OCI-M2 (cell line): Measurements from ENCODE around the gene LYSMD1.
"Not testable (repeated sequence)": the region's sequence is repeated elsewhere in the genome, so short reads cannot be mapped to it uniquely, and the experiment has no call there.

Experiments
- DNase-seq: peaks from one replicate; lab custom pipeline; 2025; ENCODE audit not compliant: unreplicated experiment; lab: John Stamatoyannopoulos, UW

Gene LYSMD1

GRCh38 chr1:151165738-151166504 lies at the start of gene LYSMD1, which contains the start of gene SCNM1:
Gene LYSMD1 (minus strand): TSS chr1:151165902. CDS start chr1:151165258, 644 bp downstream.
Gene SCNM1 (plus strand): TSS chr1:151166144. CDS start chr1:151166153, 9 bp downstream.
- peak; percentile 81 for DNase-seq

GRCh38 chr1:151213560-151213959 lies 47.9 kb upstream of the LYSMD1 start:
- no peak for DNase-seq

GRCh38 chr1:151211972-151212705 lies 46.4 kb upstream of the LYSMD1 start:
- no peak for DNase-seq

GRCh38 chr1:151210830-151211229 lies 45.1 kb upstream of the LYSMD1 start:
- no peak for DNase-seq

GRCh38 chr1:151205381-151205965 lies 39.8 kb upstream of the LYSMD1 start:
- DNase-seq: not testable (repeated sequence)

- no peak for DNase-seq
These were observed 34.3 kb upstream of the LYSMD1 start for GRCh38 chr1:151199873-151200581.

GRCh38 chr1:151198254-151199127 lies 32.8 kb upstream of the LYSMD1 start, which contains the start of gene PIP5K1A:
Gene PIP5K1A (plus strand): TSS chr1:151198552. CDS start chr1:151198997, 445 bp downstream.
- peak; percentile 89 for DNase-seq

- DNase-seq: no peak
These were observed 32.2 kb upstream of the LYSMD1 start for GRCh38 chr1:151197863-151198253.

GRCh38 chr1:151196292-151196800 lies 30.6 kb upstream of the LYSMD1 start:
- no peak for DNase-seq

- DNase-seq: not testable (repeated sequence)
These were observed 29.3 kb upstream of the LYSMD1 start for GRCh38 chr1:151194894-151195594.

- no peak for DNase-seq
These were observed 28.2 kb upstream of the LYSMD1 start for GRCh38 chr1:151193856-151194255.

GRCh38 chr1:151193304-151193703 lies 27.6 kb upstream of the LYSMD1 start:
- no peak for DNase-seq

GRCh38 chr1:151192047-151192446 lies 26.3 kb upstream of the LYSMD1 start:
- no peak for DNase-seq

GRCh38 chr1:151189637-151190445 lies 24.1 kb upstream of the LYSMD1 start, which contains the start of gene VPS72:
Gene VPS72 (minus strand): TSS chr1:151190197. CDS start chr1:151190121, 76 bp downstream.
- peak; percentile 52 for DNase-seq

GRCh38 chr1:151188667-151189066 lies 23.0 kb upstream of the LYSMD1 start:
- DNase-seq: not testable (repeated sequence)

- DNase-seq: no peak
These were observed 21.5 kb upstream of the LYSMD1 start for GRCh38 chr1:151187205-151187604.

GRCh38 chr1:151184211-151184610 lies 18.5 kb upstream of the LYSMD1 start:
- DNase-seq: no peak

GRCh38 chr1:151176514-151177045 lies 10.9 kb upstream of the LYSMD1 start:
- no peak for DNase-seq
